MM.1S (cell line): ENCODE results near the gene APBA1.

ENCODE experiments used
- DNase-seq: peaks from one replicate; pipeline ENCODE4 v3.0.0-alpha.2; 2015
- H2AFZ ChIP-seq: fragments of 300-600 bp; sonication (generic); 2 replicates; pipeline ENCODE4 v1.6.0; 2016; ENCODE audit warnings: antibody characterized with exemption, low read length
- H3F3A ChIP-seq: fragments of 300-600 bp; sonication (generic); 2 replicates; pipeline ENCODE4 v1.6.1; 2016; ENCODE audit warnings: mild to moderate bottlenecking, antibody characterized with exemption, low read length, moderate library complexity, mixed read lengths; ENCODE audit not compliant: insufficient read depth
- H3K27ac ChIP-seq: fragments of 300-600 bp; sonication (generic); 2 replicates; pipeline ENCODE4 v1.5.1; 2016; ENCODE audit warnings: mild to moderate bottlenecking, low read length
- H3K27me3 ChIP-seq: fragments of 300-600 bp; sonication (generic); replicated peaks from 2 replicates; pipeline ENCODE4 v1.6.0; 2016; ENCODE audit warnings: low read length; ENCODE audit not compliant: insufficient read depth
- H3K36me3 ChIP-seq: fragments of 300-600 bp; sonication (generic); replicated peaks from 2 replicates; pipeline ENCODE4 v1.6.1; 2016; ENCODE audit warnings: mild to moderate bottlenecking, low read length, mixed read lengths; ENCODE audit not compliant: insufficient read depth
- H3K4me1 ChIP-seq: fragments of 300-600 bp; sonication (generic); 2 replicates; pipeline ENCODE4 v1.6.1; 2016; ENCODE audit warnings: low read length, mixed read lengths
- H3K4me2 ChIP-seq: fragments of 300-600 bp; sonication (generic); 2 replicates; pipeline ENCODE4 v1.6.0; 2016; ENCODE audit warnings: low read depth, low read length
- H3K4me3 ChIP-seq: fragments of 300-600 bp; sonication (generic); 2 replicates; pipeline ENCODE4 v1.5.1; 2016; ENCODE audit warnings: low read length, mixed read lengths
- H3K79me2 ChIP-seq: fragments of 300-600 bp; sonication (generic); 2 replicates; pipeline ENCODE4 v1.6.1; 2016; ENCODE audit warnings: mixed run types, low read length, mixed read lengths
- H3K9ac ChIP-seq: fragments of 300-600 bp; sonication (generic); 2 replicates; pipeline ENCODE4 v1.6.1; 2016; ENCODE audit warnings: low read length, mixed read lengths
- H3K9me2 ChIP-seq: fragments of 300-600 bp; sonication (generic); replicated peaks from 2 replicates; pipeline ENCODE4 v1.6.1; 2016; ENCODE audit warnings: mild to moderate bottlenecking, low read length, mixed read lengths; ENCODE audit not compliant: insufficient read depth
- H3K9me3 ChIP-seq: fragments of 300-600 bp; sonication (generic); replicated peaks from 2 replicates; pipeline ENCODE4 v1.6.1; 2016; ENCODE audit warnings: mild to moderate bottlenecking, low read length, mixed read lengths; ENCODE audit not compliant: insufficient read depth
- H4K20me1 ChIP-seq: fragments of 300-600 bp; sonication (generic); 2 replicates; pipeline ENCODE4 v1.6.1; 2016; ENCODE audit warnings: mild to moderate bottlenecking, low read length, moderate library complexity, mixed read lengths; ENCODE audit not compliant: insufficient read depth
- EZH2 ChIP-seq: fragments of 300-600 bp; sonication (generic); optimal IDR thresholded peaks from 2 replicates; pipeline ENCODE3; 2017; ENCODE audit warnings: low read depth, mild to moderate bottlenecking, antibody characterized with exemption, low read length, mixed read lengths
- EZH2phosphoT487 ChIP-seq: fragments of 300-600 bp; sonication (generic); IDR thresholded peaks from 2 replicates; pipeline ENCODE4 v1.6.1; 2018; ENCODE audit warnings: antibody characterized with exemption, low read length
- TF ChIP-seq, protein P1 (sequence below): fragments of 300-600 bp; sonication (generic); IDR thresholded peaks from 2 replicates; pipeline ENCODE4 v1.5.1; 2016; ENCODE audit warnings: antibody characterized with exemption, low read length, mixed read lengths

Gene APBA1

DNA sequence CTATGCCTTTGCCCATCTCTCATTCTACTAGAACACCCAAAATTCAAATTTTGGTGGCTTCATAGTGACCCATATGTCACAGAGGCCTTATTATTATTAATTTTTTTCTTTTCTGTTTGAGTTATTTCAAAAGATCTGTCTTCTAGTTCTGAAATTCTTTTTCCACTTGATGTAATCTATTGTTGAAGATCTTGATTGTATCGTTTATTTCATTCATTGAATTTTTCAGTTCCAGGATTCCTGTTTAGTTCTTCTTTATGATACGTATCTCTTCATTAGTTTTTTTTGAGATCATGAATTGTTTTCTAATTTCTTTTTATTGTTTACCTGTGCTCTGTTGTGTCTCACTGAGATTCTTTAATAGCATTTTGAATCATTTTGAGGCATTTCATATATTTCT is 24.6 kb upstream of the APBA1 start:
- H3K27me3 ChIP-seq: no peaks in the 10 kb centered on the region
- no peak overlapping the region for H3K4me3 ChIP-seq
- no peaks in the 10 kb centered on the region for H4K20me1 ChIP-seq
- H3K4me2 ChIP-seq: no peak overlapping the region
- H3K9ac ChIP-seq: no peak overlapping the region
- no peaks in the 10 kb centered on the region for H3F3A ChIP-seq
- H3K9me3 ChIP-seq: no peaks in the 10 kb centered on the region
- no peaks in the 10 kb centered on the region for H3K9me2 ChIP-seq
- TF ChIP-seq, protein P1, sequence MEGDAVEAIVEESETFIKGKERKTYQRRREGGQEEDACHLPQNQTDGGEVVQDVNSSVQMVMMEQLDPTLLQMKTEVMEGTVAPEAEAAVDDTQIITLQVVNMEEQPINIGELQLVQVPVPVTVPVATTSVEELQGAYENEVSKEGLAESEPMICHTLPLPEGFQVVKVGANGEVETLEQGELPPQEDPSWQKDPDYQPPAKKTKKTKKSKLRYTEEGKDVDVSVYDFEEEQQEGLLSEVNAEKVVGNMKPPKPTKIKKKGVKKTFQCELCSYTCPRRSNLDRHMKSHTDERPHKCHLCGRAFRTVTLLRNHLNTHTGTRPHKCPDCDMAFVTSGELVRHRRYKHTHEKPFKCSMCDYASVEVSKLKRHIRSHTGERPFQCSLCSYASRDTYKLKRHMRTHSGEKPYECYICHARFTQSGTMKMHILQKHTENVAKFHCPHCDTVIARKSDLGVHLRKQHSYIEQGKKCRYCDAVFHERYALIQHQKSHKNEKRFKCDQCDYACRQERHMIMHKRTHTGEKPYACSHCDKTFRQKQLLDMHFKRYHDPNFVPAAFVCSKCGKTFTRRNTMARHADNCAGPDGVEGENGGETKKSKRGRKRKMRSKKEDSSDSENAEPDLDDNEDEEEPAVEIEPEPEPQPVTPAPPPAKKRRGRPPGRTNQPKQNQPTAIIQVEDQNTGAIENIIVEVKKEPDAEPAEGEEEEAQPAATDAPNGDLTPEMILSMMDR: no peak
- TF ChIP-seq EZH2: no peak
- TF ChIP-seq EZH2phosphoT487: no peak
- no peak overlapping the region for H3K27ac ChIP-seq
- H3K36me3 ChIP-seq: no peaks in the 10 kb centered on the region
- H3K4me1 ChIP-seq: no peaks in the 10 kb centered on the region
- H3K79me2 ChIP-seq: no peaks in the 10 kb centered on the region
- no peak for DNase-seq
- no peak overlapping the region for H2AFZ ChIP-seq

GRCh38 chr9:69689991-69690538 is 17.9 kb upstream of the APBA1 start:
- TF ChIP-seq, protein P1: no peak
- no peak for TF ChIP-seq EZH2
- Histone ChIP-seq H3K36me3 (no peaks in the 10 kb centered on the region), H3F3A (no peaks in the 10 kb centered on the region), H3K9me3 (no peaks in the 10 kb centered on the region), H3K27me3 (no peaks in the 10 kb centered on the region), H3K79me2 (no peaks in the 10 kb centered on the region), H3K9me2 (no peaks in the 10 kb centered on the region), H4K20me1 (no peaks in the 10 kb centered on the region), H3K4me2 (no peak overlapping the region), H3K4me1 (no peaks in the 10 kb centered on the region), H2AFZ (no peak overlapping the region), H3K27ac (no peak overlapping the region), H3K9ac (no peak overlapping the region), H3K4me3 (no peak overlapping the region)
- no peak for DNase-seq

GRCh38 chr9:69683927-69684326 is 11.8 kb upstream of the APBA1 start:
- TF ChIP-seq, protein P1: no peak
- TF ChIP-seq EZH2 (no peak), EZH2phosphoT487 (no peak)
- Histone ChIP-seq H4K20me1 (no peaks in the 10 kb centered on the region), H3K4me2 (no peak overlapping the region), H3K9me2 (no peaks in the 10 kb centered on the region), H3K27me3 (no peaks in the 10 kb centered on the region), H3K79me2 (no peaks in the 10 kb centered on the region), H3K4me3 (no peak overlapping the region), H3K27ac (no peak overlapping the region), H2AFZ (no peak overlapping the region), H3F3A (no peaks in the 10 kb centered on the region), H3K36me3 (no peaks in the 10 kb centered on the region), H3K9ac (no peak overlapping the region), H3K4me1 (no peaks in the 10 kb centered on the region), H3K9me3 (no peaks in the 10 kb centered on the region)
- no peak for DNase-seq
